HG03378 (cell line): Measurements from ENCODE around the gene TRIM13.
"Not testable (repeated sequence)": the region's sequence is repeated elsewhere in the genome, so short reads cannot be mapped to it uniquely, and the experiment has no call there.

Experiments
- ATAC-seq: cut with Tn5 transposase; IDR thresholded peaks from one replicate; pipeline ENCODE4 v1.9.1; 2021; ENCODE audit warnings: mild to moderate bottlenecking, moderate library complexity; ENCODE audit not compliant: unreplicated experiment

TRIM13 gene, protein sequence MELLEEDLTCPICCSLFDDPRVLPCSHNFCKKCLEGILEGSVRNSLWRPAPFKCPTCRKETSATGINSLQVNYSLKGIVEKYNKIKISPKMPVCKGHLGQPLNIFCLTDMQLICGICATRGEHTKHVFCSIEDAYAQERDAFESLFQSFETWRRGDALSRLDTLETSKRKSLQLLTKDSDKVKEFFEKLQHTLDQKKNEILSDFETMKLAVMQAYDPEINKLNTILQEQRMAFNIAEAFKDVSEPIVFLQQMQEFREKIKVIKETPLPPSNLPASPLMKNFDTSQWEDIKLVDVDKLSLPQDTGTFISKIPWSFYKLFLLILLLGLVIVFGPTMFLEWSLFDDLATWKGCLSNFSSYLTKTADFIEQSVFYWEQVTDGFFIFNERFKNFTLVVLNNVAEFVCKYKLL

DNA sequence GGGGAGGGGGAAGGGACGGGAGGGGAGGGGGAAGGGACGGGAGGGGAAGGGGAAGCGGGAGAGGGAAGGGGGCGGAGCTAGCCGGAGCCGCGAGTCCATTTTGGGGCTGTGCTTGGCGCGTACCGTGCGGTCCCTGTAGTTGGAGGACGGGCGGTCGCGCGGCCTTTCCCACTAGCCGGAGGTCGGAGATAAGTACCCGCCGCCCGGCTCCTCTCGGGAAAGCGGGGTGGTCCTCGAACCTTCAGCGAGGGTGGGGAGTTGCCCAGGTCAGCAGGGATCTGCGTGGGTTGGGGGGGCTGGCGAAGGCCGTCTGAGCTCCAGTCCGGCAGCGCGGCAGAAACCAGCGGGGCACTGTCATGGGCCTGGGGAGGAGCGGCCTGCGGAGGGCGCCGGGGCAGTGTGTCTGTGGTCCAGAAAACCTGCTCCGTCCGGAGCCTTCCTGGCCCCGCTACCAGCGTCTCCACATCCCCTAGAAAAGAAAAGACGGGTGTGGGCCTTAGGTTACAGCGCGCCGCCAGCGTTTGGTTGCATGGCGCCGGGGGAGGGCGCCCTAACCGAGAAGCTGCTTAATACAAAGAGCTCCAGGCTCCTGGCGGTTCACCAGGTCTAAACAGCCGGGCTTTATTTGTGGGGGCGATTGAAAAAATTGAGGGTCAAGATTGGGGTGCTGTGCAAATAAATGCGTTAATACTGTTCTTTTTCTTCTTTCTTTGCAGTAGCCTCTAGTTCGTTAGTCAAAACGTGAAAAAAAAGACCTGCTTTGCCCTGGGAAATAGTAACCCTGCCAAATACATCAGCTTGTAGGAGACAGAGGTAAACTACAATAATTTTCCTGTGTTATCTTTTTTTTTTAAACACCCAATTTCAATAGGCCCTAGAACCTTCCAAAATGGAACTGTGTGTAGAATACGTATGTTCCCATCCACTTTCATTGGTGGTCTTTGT, at the start of gene TRIM13:
Gene TRIM13, plus strand, starts transcription at position 92 of the 945 bp plus-strand sequence. CDS start 14,899 bp downstream, outside the sequence.
- peak; percentile 71 for ATAC-seq

DNA sequence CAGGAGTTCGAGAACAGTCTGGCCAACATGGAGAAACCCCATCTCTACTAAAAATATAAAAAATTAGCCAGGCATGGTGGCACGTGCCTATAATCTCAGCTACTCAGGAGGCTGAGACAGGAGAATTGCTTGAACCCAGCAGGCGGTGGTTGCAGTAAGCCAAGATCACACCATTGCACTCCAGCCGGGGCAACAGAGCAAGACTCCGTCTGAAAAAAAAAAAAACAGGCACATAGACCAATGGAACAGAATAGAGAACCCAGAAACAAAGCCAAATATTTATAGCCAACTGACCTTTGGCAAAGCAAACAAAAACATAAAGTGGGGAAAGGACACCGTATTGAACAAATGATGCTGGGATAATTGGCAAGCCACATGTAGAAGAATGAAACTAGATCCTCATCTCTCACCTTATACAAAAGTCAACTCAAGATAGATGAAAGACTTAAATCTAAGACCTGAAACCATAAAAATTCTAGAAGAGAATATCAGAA, 48.0 kb upstream of the TRIM13 start:
- ATAC-seq: not testable (repeated sequence)

- ATAC-seq: no peak
These were observed 44.9 kb upstream of the TRIM13 start for GRCh38 chr13:49951754-49952535.

DNA sequence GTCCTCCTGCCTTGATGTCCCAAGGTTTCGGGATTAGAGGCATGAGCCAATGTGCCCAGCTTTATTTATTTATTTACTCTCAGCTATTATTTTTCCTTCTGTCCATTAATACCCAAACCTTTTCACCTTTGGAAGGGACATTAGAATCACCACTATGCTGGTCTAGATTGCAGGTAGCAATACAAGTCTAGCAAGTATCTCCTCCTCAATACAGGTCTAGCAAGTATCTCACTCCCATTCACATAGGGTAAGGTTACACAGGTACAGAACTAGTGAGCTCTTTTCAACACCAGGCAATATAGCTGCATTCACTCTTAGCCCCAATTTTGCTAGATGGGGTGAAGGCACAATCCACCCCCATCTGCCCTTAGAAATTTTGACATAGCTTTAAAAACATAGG, 43.3 kb upstream of the TRIM13 start:
- no peak for ATAC-seq

- no peak for ATAC-seq
These were observed 42.0 kb upstream of the TRIM13 start for GRCh38 chr13:49954674-49955455.

- no peak for ATAC-seq
These were observed 40.7 kb upstream of the TRIM13 start for GRCh38 chr13:49956131-49956530.

- no peak for ATAC-seq
These were observed 38.5 kb upstream of the TRIM13 start for GRCh38 chr13:49958321-49958720.

- no peak for ATAC-seq
These were observed 29.4 kb upstream of the TRIM13 start for GRCh38 chr13:49967456-49967855.

DNA sequence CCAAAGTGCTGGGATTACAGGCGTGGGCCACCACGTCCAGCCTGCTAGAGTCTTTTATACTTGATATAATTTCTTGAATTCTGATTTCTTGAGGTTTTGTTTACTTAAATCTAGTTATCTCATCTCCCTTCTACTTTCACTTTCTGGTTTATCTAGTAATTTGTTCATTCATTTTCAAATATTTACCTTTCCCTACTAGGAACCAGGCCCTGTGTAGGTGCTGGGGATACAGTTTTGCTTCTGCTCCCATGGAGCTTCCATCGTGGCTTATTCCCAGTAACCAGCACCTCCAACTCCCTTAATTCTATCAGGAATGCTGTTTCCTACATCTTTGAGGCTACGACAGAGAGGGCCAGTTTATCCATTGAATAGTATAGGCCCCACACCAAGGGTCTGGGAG, 24.1 kb upstream of the TRIM13 start:
- ATAC-seq: no peak

DNA sequence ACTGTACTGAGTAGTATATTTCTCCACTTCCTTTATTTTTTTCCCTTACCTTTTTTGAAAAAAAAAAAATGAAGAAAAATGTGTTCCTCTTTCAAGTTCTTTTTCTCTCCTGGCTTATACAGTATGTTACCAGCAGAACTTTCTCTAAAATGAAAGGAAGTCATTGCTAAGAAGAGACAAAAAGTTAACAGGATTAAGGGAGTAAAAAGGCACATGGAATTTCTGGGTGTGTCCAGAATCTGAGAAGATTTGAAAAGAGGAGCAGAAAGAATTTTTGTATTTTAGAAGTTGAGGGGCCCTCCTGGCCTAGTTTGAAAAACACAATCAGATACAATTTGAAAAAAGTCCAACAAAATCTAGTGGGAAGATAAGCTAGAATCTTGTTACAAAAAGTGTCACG, 21.0 kb upstream of the TRIM13 start:
- ATAC-seq: no peak

GRCh38 chr13:49976314-49977258, 20.3 kb upstream of the TRIM13 start:
- peak; percentile 72 for ATAC-seq

DNA sequence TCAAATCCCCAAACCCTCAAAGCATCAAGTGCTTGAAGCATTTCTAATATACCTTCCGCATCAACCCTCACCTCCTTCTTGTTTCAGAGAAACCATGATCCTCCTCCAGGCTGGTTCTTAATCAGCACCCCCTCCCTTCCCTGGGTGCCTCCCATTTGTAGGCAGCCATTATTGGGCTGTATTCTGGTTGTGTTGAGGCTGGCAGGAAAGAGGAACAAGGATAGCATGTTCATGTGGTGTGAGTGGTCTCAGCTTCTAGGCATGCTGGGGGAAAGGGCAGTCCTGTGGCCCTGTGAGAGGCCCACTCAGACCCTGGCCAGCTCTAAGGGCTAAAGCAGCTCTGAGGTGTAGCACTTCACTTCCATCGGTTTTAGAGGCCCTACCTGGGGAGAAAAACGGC, 18.9 kb upstream of the TRIM13 start:
- ATAC-seq: no peak

GRCh38 chr13:49980266-49980665, 16.6 kb upstream of the TRIM13 start:
- no peak for ATAC-seq

GRCh38 chr13:49985129-49985528, 11.7 kb upstream of the TRIM13 start:
- no peak for ATAC-seq

- ATAC-seq: no peak
These were observed 10.4 kb upstream of the TRIM13 start for GRCh38 chr13:49986471-49986870.

GRCh38 chr13:49990612-49991011, 6.2 kb upstream of the TRIM13 start:
- ATAC-seq: not testable (repeated sequence)

DNA sequence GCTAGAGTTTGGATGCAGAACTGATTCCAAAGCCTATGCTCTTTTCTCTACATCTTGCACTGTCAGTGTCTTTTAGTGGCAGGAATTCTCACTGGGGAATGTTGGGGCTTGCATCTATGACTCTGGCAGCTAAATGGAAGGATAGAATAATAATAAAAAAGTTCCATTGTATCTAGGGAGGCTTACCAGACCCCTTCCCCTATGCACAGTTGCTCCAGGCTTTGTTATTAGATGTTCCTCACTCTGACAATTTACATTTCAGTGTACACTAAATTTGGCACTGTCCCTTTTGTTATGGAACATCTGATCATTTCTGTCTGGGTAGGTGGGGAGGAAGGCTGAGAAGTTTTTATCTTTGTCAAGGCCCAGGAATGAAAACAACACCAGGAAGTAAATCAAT, 3.7 kb upstream of the TRIM13 start:
- no peak for ATAC-seq

DNA sequence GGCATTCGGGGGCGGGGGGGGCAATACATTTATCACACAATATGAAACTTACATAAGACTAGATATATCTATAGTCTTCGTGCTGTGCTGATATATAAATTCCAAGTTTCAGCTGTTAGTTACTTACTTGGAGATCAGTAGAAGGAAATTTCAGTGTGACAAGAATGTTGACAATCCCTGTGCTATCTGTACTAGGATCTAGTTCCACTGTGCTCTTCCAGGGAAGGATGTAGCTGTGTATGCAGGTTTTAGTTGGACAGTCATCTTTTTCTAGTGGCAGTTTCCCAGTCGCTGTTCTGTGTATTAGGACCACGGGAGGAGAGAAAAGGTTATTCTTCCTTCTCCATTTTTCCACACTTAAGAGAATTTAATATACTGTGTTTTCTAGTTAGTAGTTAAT, 3.2 kb upstream of the TRIM13 start:
- no peak for ATAC-seq

GRCh38 chr13:49995625-49996101, 1.2 kb upstream of the TRIM13 start:
- no peak for ATAC-seq
